ENCODE measurements around the gene ELOVL2.

DNA sequence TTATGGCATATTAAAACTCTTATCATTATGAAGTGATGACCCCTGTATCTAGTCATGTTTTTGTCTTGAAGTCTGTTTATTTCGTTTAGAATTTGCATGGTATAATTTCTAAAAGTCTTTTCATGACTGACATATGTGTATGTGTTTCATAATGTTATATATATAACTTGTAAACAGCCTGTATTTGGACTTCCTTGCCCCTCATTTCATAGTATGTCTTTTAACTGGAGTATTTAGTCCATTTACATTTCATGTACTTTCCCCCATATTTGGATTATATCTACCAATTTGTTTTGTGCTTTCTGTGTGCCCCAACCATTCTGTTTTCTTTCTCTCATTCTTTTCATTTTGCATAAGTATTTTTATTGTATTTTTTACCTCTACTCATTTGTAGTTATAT is 98.3 kb downstream of the ELOVL2 start:
- TF ChIP-seq, protein P1, sequence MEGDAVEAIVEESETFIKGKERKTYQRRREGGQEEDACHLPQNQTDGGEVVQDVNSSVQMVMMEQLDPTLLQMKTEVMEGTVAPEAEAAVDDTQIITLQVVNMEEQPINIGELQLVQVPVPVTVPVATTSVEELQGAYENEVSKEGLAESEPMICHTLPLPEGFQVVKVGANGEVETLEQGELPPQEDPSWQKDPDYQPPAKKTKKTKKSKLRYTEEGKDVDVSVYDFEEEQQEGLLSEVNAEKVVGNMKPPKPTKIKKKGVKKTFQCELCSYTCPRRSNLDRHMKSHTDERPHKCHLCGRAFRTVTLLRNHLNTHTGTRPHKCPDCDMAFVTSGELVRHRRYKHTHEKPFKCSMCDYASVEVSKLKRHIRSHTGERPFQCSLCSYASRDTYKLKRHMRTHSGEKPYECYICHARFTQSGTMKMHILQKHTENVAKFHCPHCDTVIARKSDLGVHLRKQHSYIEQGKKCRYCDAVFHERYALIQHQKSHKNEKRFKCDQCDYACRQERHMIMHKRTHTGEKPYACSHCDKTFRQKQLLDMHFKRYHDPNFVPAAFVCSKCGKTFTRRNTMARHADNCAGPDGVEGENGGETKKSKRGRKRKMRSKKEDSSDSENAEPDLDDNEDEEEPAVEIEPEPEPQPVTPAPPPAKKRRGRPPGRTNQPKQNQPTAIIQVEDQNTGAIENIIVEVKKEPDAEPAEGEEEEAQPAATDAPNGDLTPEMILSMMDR (IDR thresholded peaks at IDR 0.05), result no peak
- TF ChIP-seq EP300 (IDR thresholded peaks at IDR 0.05), result no peak
- no peak for TF ChIP-seq POLR2AphosphoS5 (IDR thresholded peaks at IDR 0.05)
- no peak for TF ChIP-seq POLR2A (IDR thresholded peaks at IDR 0.05)
